ENCODE data around the gene TBL2.
"Not testable (repeated sequence)": the region's sequence is repeated elsewhere in the genome, so short reads cannot be mapped to it uniquely, and the experiment has no call there.

The TBL2 gene

GRCh38 chr7:73578342-73579128, at the start of gene TBL2:
TSS of gene TBL2 (minus strand) at chr7:73578579. CDS start at chr7:73578549, 30 bp downstream.
- peak; percentile 97 to 98 for DNase-seq (ENCODE audit: low read depth in 2 of 2)

GRCh38 chr7:73626814-73627213, 48.4 kb upstream of the TBL2 start:
- no peak for DNase-seq (ENCODE audit: low read depth in 2 of 2)

- DNase-seq (ENCODE audit: low read depth in 2 of 2) = no peak
Measured at GRCh38 chr7:73625276-73625675, 46.9 kb upstream of the TBL2 start.

GRCh38 chr7:73624669-73625001, 46.3 kb upstream of the TBL2 start:
- DNase-seq (ENCODE audit: low read depth in 2 of 2) = no peak

GRCh38 chr7:73623798-73624668, 45.7 kb upstream of the TBL2 start, which contains the start of gene MLXIPL:
TSS of gene MLXIPL (minus strand) at chr7:73624522. CDS start at chr7:73624492, 30 bp downstream.
- DNase-seq (ENCODE audit: low read depth in 2 of 2) = no peak

- DNase-seq (ENCODE audit: low read depth in 2 of 2) = no peak
Measured at GRCh38 chr7:73622909-73623797, 44.8 kb upstream of the TBL2 start.

GRCh38 chr7:73622527-73622908, 44.1 kb upstream of the TBL2 start:
- no peak for DNase-seq (ENCODE audit: low read depth in 2 of 2)

GRCh38 chr7:73621168-73622063, 43.0 kb upstream of the TBL2 start:
- no peak for DNase-seq (ENCODE audit: low read depth in 2 of 2)

- not testable (repeated sequence) for DNase-seq (ENCODE audit: low read depth in 2 of 2)
Measured at GRCh38 chr7:73619394-73619793, 41.0 kb upstream of the TBL2 start.

- DNase-seq (ENCODE audit: low read depth in 2 of 2) = no peak
Measured at GRCh38 chr7:73618538-73618937, 40.2 kb upstream of the TBL2 start.

GRCh38 chr7:73617520-73617919, 39.1 kb upstream of the TBL2 start:
- DNase-seq (ENCODE audit: low read depth in 2 of 2) = not testable (repeated sequence)

GRCh38 chr7:73615886-73616285, 37.5 kb upstream of the TBL2 start:
- DNase-seq (ENCODE audit: low read depth in 2 of 2) = no peak

- DNase-seq (ENCODE audit: low read depth in 2 of 2) = not testable (repeated sequence)
Measured at GRCh38 chr7:73614937-73615336, 36.6 kb upstream of the TBL2 start.

- no peak for DNase-seq (ENCODE audit: low read depth in 2 of 2)
Measured at GRCh38 chr7:73613954-73614735, 35.8 kb upstream of the TBL2 start.

- no peak for DNase-seq (ENCODE audit: low read depth in 2 of 2)
Measured at GRCh38 chr7:73612598-73613269, 34.4 kb upstream of the TBL2 start.

- no peak for DNase-seq (ENCODE audit: low read depth in 2 of 2)
Measured at GRCh38 chr7:73611017-73611555, 32.7 kb upstream of the TBL2 start.

- no peak for DNase-seq (ENCODE audit: low read depth in 2 of 2)
Measured at GRCh38 chr7:73610105-73610504, 31.7 kb upstream of the TBL2 start.

GRCh38 chr7:73607692-73607983, 29.3 kb upstream of the TBL2 start:
- not testable (repeated sequence) for DNase-seq (ENCODE audit: low read depth in 2 of 2)

Measured in fibroblast of skin of left quadriceps (primary cell).